Measurements from ENCODE around the gene KIRREL1. TPM values are rescaled to one million over a fixed set of nuclear protein-coding genes. Genes with fewer than 3 reads are reported as not detected.

The KIRREL1 gene
- total RNA-seq, 1 donor from 2014 or later = 13.5 TPM

- no peak for FAIRE-seq
- peak in 1 of 2 donors; percentile 35 for DNase-seq (ENCODE audit: low spot score in 2 of 2)
These were observed 23.6 kb upstream of the KIRREL1 start for GRCh38 chr1:157969697-157970485.

- DNase-seq (ENCODE audit: low spot score in 2 of 2) = no peak
- no peak for FAIRE-seq
These were observed 21.7 kb upstream of the KIRREL1 start for GRCh38 chr1:157971769-157972168.

GRCh38 chr1:157975228-157975950, 18.1 kb upstream of the KIRREL1 start:
- DNase-seq (ENCODE audit: low spot score in 2 of 2) = no peak

GRCh38 chr1:157976888-157977287, 16.6 kb upstream of the KIRREL1 start:
- no peak for FAIRE-seq
- DNase-seq (ENCODE audit: low spot score in 2 of 2) = no peak

More at GRCh38 chr1:157975228-157975950, 18.1 kb upstream of the KIRREL1 start:
- no peak for FAIRE-seq

GRCh38 chr1:157978586-157979403, 14.7 kb upstream of the KIRREL1 start:
- no peak for DNase-seq (ENCODE audit: low spot score in 2 of 2)

GRCh38 chr1:157982136-157982535, 11.3 kb upstream of the KIRREL1 start:
- FAIRE-seq = no peak

More at GRCh38 chr1:157978586-157979403, 14.7 kb upstream of the KIRREL1 start:
- FAIRE-seq = no peak

GRCh38 chr1:157983787-157984186, 9.7 kb upstream of the KIRREL1 start:
- no peak for FAIRE-seq
- DNase-seq (ENCODE audit: low spot score in 2 of 2) = no peak

More at GRCh38 chr1:157982136-157982535, 11.3 kb upstream of the KIRREL1 start:
- DNase-seq (ENCODE audit: low spot score in 2 of 2) = no peak

GRCh38 chr1:157984469-157984868, 9.0 kb upstream of the KIRREL1 start:
- no peak for FAIRE-seq
- DNase-seq (ENCODE audit: low spot score in 2 of 2) = no peak

GRCh38 chr1:157985473-157985872, 8.0 kb upstream of the KIRREL1 start:
- FAIRE-seq (no peak), DNase-seq (ENCODE audit: low spot score in 2 of 2) (no peak)

- FAIRE-seq (no peak), DNase-seq (ENCODE audit: low spot score in 2 of 2) (no peak)
These were observed 5.4 kb upstream of the KIRREL1 start for GRCh38 chr1:157988002-157988401.

- DNase-seq (ENCODE audit: low spot score in 2 of 2) (peak; percentile 65 to 66), FAIRE-seq (no peak)
These were observed 1.2 kb upstream of the KIRREL1 start for GRCh38 chr1:157992031-157992832.

- no peak for FAIRE-seq
- DNase-seq (ENCODE audit: low spot score in 2 of 2) = no peak
These were observed 655 bp upstream of the KIRREL1 start for GRCh38 chr1:157992833-157993146.

GRCh38 chr1:157993918-157994605, 617 bp downstream of the KIRREL1 start:
- DNase-seq (ENCODE audit: low spot score in 2 of 2) = no peak
- no peak for FAIRE-seq

- DNase-seq (ENCODE audit: low spot score in 2 of 2) = no peak
- FAIRE-seq = no peak
These were observed 1.5 kb downstream of the KIRREL1 start for GRCh38 chr1:157994704-157995582.

GRCh38 chr1:157995583-157996169, 2.2 kb downstream of the KIRREL1 start:
- no peak for DNase-seq (ENCODE audit: low spot score in 2 of 2)
- FAIRE-seq = no peak

- FAIRE-seq (no peak), DNase-seq (ENCODE audit: low spot score in 2 of 2) (no peak)
These were observed 3.0 kb downstream of the KIRREL1 start for GRCh38 chr1:157996433-157996832.

GRCh38 chr1:158000507-158000906, 7.1 kb downstream of the KIRREL1 start:
- DNase-seq (ENCODE audit: low spot score in 2 of 2) (no peak), FAIRE-seq (no peak)

- FAIRE-seq (no peak), DNase-seq (ENCODE audit: low spot score in 2 of 2) (no peak)
These were observed 8.7 kb downstream of the KIRREL1 start for GRCh38 chr1:158002022-158002630.
